HCT116 (cell line): ENCODE data around the gene ZNF436. TPM values are rescaled to one million over a fixed set of nuclear protein-coding genes. Genes with fewer than 3 reads are reported as not detected.

ENCODE experiments used
- ATAC-seq: fragments of 200-7000 bp; cut with Tn5 transposase; 2 replicates; pipeline ENCODE4 v1.9.1; 2020; ENCODE audit warnings: mild to moderate bottlenecking, moderate library complexity
- BruUV-seq: library from RNA; stranded (reverse); fragments of 400-500 nt; replicated peaks from 2 replicates; lab custom pipeline; 2021; lab: Mats Ljungman, UMichigan
- CTCF ChIA-PET: fragments of 300-600 bp; sonication (Branson Sonifier 250); formaldehyde crosslinking; loops from one replicate; lab custom pipeline; 2021; ENCODE audit warnings: antibody characterized with exemption; lab: Charles Lee
- POLR2A ChIA-PET: fragments of 300-600, 350-600 bp; sonication (Branson Sonifier 250); formaldehyde crosslinking; loops from one replicate; lab custom pipeline; 2021; ENCODE audit warnings: antibody characterized with exemption; lab: Charles Lee
- RAD21 ChIA-PET, 2 experiments: fragments of 300-600 bp; sonication (Branson Sonifier 250); formaldehyde crosslinking; loops; one replicate each; lab custom pipeline; 2023; ENCODE audit warnings: low total read pairs in 2 of 2; ENCODE audit not compliant: uncharacterized antibody in 2 of 2, unreplicated experiment in 2 of 2, low non-redundant PET in 1 of 2; lab: Charles Lee
- DNase-seq: peaks from one replicate; pipeline ENCODE4 v3.0.0-alpha.2; 2010; ENCODE audit warnings: low read depth, low spot score
- H2AFZ ChIP-seq: fragments of 200-600 bp; shearing (Covaris generic), sonication (generic); 2 replicates; pipeline ENCODE4 v1.6.1; 2017; ENCODE audit warnings: low read depth, mixed run types, mixed read lengths, antibody characterized with exemption, low read length; ENCODE audit not compliant: poor library complexity, severe bottlenecking
- H3K27ac ChIP-seq: 2 replicates; pipeline ENCODE4 v1.5.1; 2012; ENCODE audit warnings: low read depth, low read length
- H3K27me3 ChIP-seq: fragments of 200-600 bp; sonication (generic); 2 replicates; pipeline ENCODE4 v1.6.1; 2016; ENCODE audit warnings: mixed run types, low read length, mixed read lengths; ENCODE audit not compliant: insufficient read depth
- H3K36me3 ChIP-seq, 2 experiments: fragments of 200-500 bp in 1 of 2; fragments of 200-600 bp in 1 of 2; sonication (Bioruptor generic) in 1 of 2; sonication (generic) in 1 of 2; 2 replicates each; pipeline versions ENCODE4 v1.5.1 to v1.6.1; 2014 to 2016; ENCODE audit warnings: low read length in 2 of 2, inconsistent platforms in 1 of 2, mixed read lengths in 1 of 2, mixed run types in 1 of 2; ENCODE audit not compliant: insufficient read depth in 2 of 2, control insufficient read depth in 1 of 2
- H3K4me1 ChIP-seq, 2 experiments: fragments of 200-600 bp in 1 of 2; sonication (generic) in 1 of 2; 2 replicates each; pipeline versions ENCODE4 v1.5.1 to v1.6.1; 2012 to 2017; ENCODE audit warnings: low read length in 2 of 2, inconsistent platforms in 1 of 2, mild to moderate bottlenecking in 1 of 2, mixed read lengths in 1 of 2, mixed run types in 1 of 2, moderate library complexity in 1 of 2; ENCODE audit not compliant: insufficient read depth in 2 of 2, control insufficient read depth in 1 of 2
- H3K4me2 ChIP-seq: fragments of 200-600 bp; sonication (generic); 2 replicates; pipeline ENCODE4 v1.6.1; 2017; ENCODE audit warnings: mixed run types, low read length, mixed read lengths
- H3K4me3 ChIP-seq, 2 experiments: fragments of 200-600 bp in 1 of 2; sonication (generic) in 1 of 2; replicated peaks in 1 of 2; 2 replicates each; pipeline ENCODE4 v1.5.1; 2011 to 2016; ENCODE audit warnings: low read length in 2 of 2, control low read depth in 1 of 2, low read depth in 1 of 2, mild to moderate bottlenecking in 1 of 2, mixed read lengths in 1 of 2, mixed run types in 1 of 2
- H3K79me2 ChIP-seq: fragments of 200-600 bp; sonication (generic); 2 replicates; pipeline ENCODE4 v1.6.1; 2017; ENCODE audit warnings: mild to moderate bottlenecking, mixed run types, low read length, moderate library complexity, mixed read lengths; ENCODE audit not compliant: insufficient read depth
- H3K9ac ChIP-seq: fragments of 200-600 bp; sonication (generic); 2 replicates; pipeline ENCODE4 v1.6.1; 2016; ENCODE audit warnings: low read length, mixed read lengths
- H3K9me2 ChIP-seq: fragments of 200-600 bp; sonication (generic), shearing (Covaris generic); 2 replicates; pipeline ENCODE4 v1.6.1; 2017; ENCODE audit warnings: mixed run types, mild to moderate bottlenecking, moderate library complexity; ENCODE audit not compliant: insufficient read depth
- H3K9me3 ChIP-seq, 2 experiments: fragments of 200-500 bp in 1 of 2; fragments of 200-600 bp in 1 of 2; sonication (Bioruptor generic) in 1 of 2; sonication (generic) in 1 of 2; 2 replicates each; pipeline ENCODE4 v1.6.1; 2014 to 2017; ENCODE audit warnings: low read length in 2 of 2, mixed read lengths in 2 of 2, inconsistent platforms in 1 of 2, low read depth in 1 of 2, mild to moderate bottlenecking in 1 of 2, mixed run types in 1 of 2, moderate library complexity in 1 of 2; ENCODE audit not compliant: control insufficient read depth in 1 of 2, insufficient read depth in 1 of 2
- H4K20me1 ChIP-seq: fragments of 200-600 bp; sonication (generic), shearing (Covaris generic); 2 replicates; pipeline ENCODE4 v1.6.1; 2017; ENCODE audit warnings: mixed run types, mild to moderate bottlenecking, moderate library complexity; ENCODE audit not compliant: insufficient read depth
- CEBPB ChIP-seq: IDR thresholded peaks from 2 replicates; pipeline ENCODE4 v1.6.1; 2012; ENCODE audit warnings: low read depth
- EGR1 ChIP-seq: IDR thresholded peaks from 2 replicates; pipeline ENCODE4 v1.6.1; 2012; ENCODE audit warnings: low read depth
- ELF1 ChIP-seq: IDR thresholded peaks from 2 replicates; pipeline ENCODE4 v1.6.1; 2012; ENCODE audit warnings: low read depth, borderline replicate concordance
- FOSL1 ChIP-seq: IDR thresholded peaks from 2 replicates; pipeline ENCODE4 v1.6.1; 2012; ENCODE audit warnings: low read depth
- JUND ChIP-seq: IDR thresholded peaks from 2 replicates; pipeline ENCODE4 v1.6.1; 2012
- POLR2A ChIP-seq: IDR thresholded peaks from 2 replicates; pipeline ENCODE4 v1.7.0; 2011; ENCODE audit warnings: borderline replicate concordance; ENCODE audit not compliant: insufficient read depth, insufficient read length; ENCODE audit errors: extremely low read depth
- REST ChIP-seq: IDR thresholded peaks from 2 replicates; pipeline ENCODE4 v1.6.1; 2012; ENCODE audit warnings: low read depth
- SP1 ChIP-seq: IDR thresholded peaks from 2 replicates; pipeline ENCODE4 v1.6.1; 2012; ENCODE audit warnings: low read depth
- intact Hi-C: fragments of 100-400 bp; cut with micrococcal nuclease; formaldehyde crosslinking; loops from 2 replicates; pipeline ENCODE4 v1.10.0; 2022
- total RNA-seq: library from RNA; stranded (reverse); gene quantifications from one replicate; pipeline ENCODE4 v1.2.1, GENCODE V29; 2021; ENCODE audit not compliant: unreplicated experiment

ZNF436 gene
- total RNA-seq, 1 experiment from 2014 or later, result 8.1 TPM

- no peaks in the 10 kb centered on the region for H4K20me1 ChIP-seq
- no peak overlapping the region for H2AFZ ChIP-seq
- H3K4me1 ChIP-seq, result peaks cover 0 to 17% of the 10 kb centered on the region in 2 experiments; a peak in 1 of 4 replicates
- intact Hi-C loops, result no loop called here
- ChIA-PET CTCF (no interaction called here), POLR2A (no interaction called here)
- no peaks in the 10 kb centered on the region for H3K9me2 ChIP-seq
- no peak overlapping the region for H3K9ac ChIP-seq
- no peak for DNase-seq
- no peaks in the 10 kb centered on the region for H3K9me3 ChIP-seq
- H3K27me3 ChIP-seq, result no peaks in the 10 kb centered on the region
- no TSS peak for BruUV-seq
- H3K79me2 ChIP-seq, result no peaks in the 10 kb centered on the region
- H3K4me3 ChIP-seq, result no peak overlapping the region
- H3K36me3 ChIP-seq, result no peaks in the 10 kb centered on the region
- TF ChIP-seq ELF1 (no peak), SP1 (no peak), CEBPB (no peak), POLR2A (no peak), FOSL1 (no peak), EGR1 (no peak), JUND (no peak), REST (no peak)
- TF ChIP-seq, all 23 proteins: peak for 0
- no peak overlapping the region for H3K4me2 ChIP-seq
- no peak for ATAC-seq
- RAD21 ChIA-PET, result interaction anchor here in 1 of 2 experiments (0.6 kb wide), 1 partner anchor 70 kb away, joined by 3 read pairs; no protein-coding TSS in a partner anchor
- H3K27ac ChIP-seq, result no peak overlapping the region
Observed at GRCh38 chr1:23387494-23387893, 17.9 kb upstream of the ZNF436 start.
